HCT116 (cell line): ENCODE data around the gene TEX101. TPM values are rescaled to one million over a fixed set of nuclear protein-coding genes. Genes with fewer than 3 reads are reported as not detected.

Experiments
- ATAC-seq: fragments of 200-7000 bp; cut with Tn5 transposase; 2 replicates; pipeline ENCODE4 v1.9.1; 2020; ENCODE audit warnings: mild to moderate bottlenecking, moderate library complexity
- BruUV-seq: library from RNA; stranded (reverse); fragments of 400-500 nt; replicated peaks from 2 replicates; lab custom pipeline; 2021; lab: Mats Ljungman, UMichigan
- CTCF ChIA-PET: fragments of 300-600 bp; sonication (Branson Sonifier 250); formaldehyde crosslinking; loops from one replicate; lab custom pipeline; 2021; ENCODE audit warnings: antibody characterized with exemption; lab: Charles Lee
- POLR2A ChIA-PET: fragments of 300-600, 350-600 bp; sonication (Branson Sonifier 250); formaldehyde crosslinking; loops from one replicate; lab custom pipeline; 2021; ENCODE audit warnings: antibody characterized with exemption; lab: Charles Lee
- RAD21 ChIA-PET, 2 experiments: fragments of 300-600 bp; sonication (Branson Sonifier 250); formaldehyde crosslinking; loops; one replicate each; lab custom pipeline; 2023; ENCODE audit warnings: low total read pairs in 2 of 2; ENCODE audit not compliant: uncharacterized antibody in 2 of 2, unreplicated experiment in 2 of 2, low non-redundant PET in 1 of 2; lab: Charles Lee
- DNase-seq: peaks from one replicate; pipeline ENCODE4 v3.0.0-alpha.2; 2010; ENCODE audit warnings: low read depth, low spot score
- H2AFZ ChIP-seq: fragments of 200-600 bp; shearing (Covaris generic), sonication (generic); 2 replicates; pipeline ENCODE4 v1.6.1; 2017; ENCODE audit warnings: low read depth, mixed run types, mixed read lengths, antibody characterized with exemption, low read length; ENCODE audit not compliant: poor library complexity, severe bottlenecking
- H3K27ac ChIP-seq: 2 replicates; pipeline ENCODE4 v1.5.1; 2012; ENCODE audit warnings: low read depth, low read length
- H3K27me3 ChIP-seq: fragments of 200-600 bp; sonication (generic); 2 replicates; pipeline ENCODE4 v1.6.1; 2016; ENCODE audit warnings: mixed run types, low read length, mixed read lengths; ENCODE audit not compliant: insufficient read depth
- H3K36me3 ChIP-seq, 2 experiments: fragments of 200-500 bp in 1 of 2; fragments of 200-600 bp in 1 of 2; sonication (Bioruptor generic) in 1 of 2; sonication (generic) in 1 of 2; 2 replicates each; pipeline versions ENCODE4 v1.5.1 to v1.6.1; 2014 to 2016; ENCODE audit warnings: low read length in 2 of 2, inconsistent platforms in 1 of 2, mixed read lengths in 1 of 2, mixed run types in 1 of 2; ENCODE audit not compliant: insufficient read depth in 2 of 2, control insufficient read depth in 1 of 2
- H3K4me1 ChIP-seq, 2 experiments: fragments of 200-600 bp in 1 of 2; sonication (generic) in 1 of 2; 2 replicates each; pipeline versions ENCODE4 v1.5.1 to v1.6.1; 2012 to 2017; ENCODE audit warnings: low read length in 2 of 2, inconsistent platforms in 1 of 2, mild to moderate bottlenecking in 1 of 2, mixed read lengths in 1 of 2, mixed run types in 1 of 2, moderate library complexity in 1 of 2; ENCODE audit not compliant: insufficient read depth in 2 of 2, control insufficient read depth in 1 of 2
- H3K4me2 ChIP-seq: fragments of 200-600 bp; sonication (generic); 2 replicates; pipeline ENCODE4 v1.6.1; 2017; ENCODE audit warnings: mixed run types, low read length, mixed read lengths
- H3K4me3 ChIP-seq, 2 experiments: fragments of 200-600 bp in 1 of 2; sonication (generic) in 1 of 2; replicated peaks in 1 of 2; 2 replicates each; pipeline ENCODE4 v1.5.1; 2011 to 2016; ENCODE audit warnings: low read length in 2 of 2, control low read depth in 1 of 2, low read depth in 1 of 2, mild to moderate bottlenecking in 1 of 2, mixed read lengths in 1 of 2, mixed run types in 1 of 2
- H3K79me2 ChIP-seq: fragments of 200-600 bp; sonication (generic); 2 replicates; pipeline ENCODE4 v1.6.1; 2017; ENCODE audit warnings: mild to moderate bottlenecking, mixed run types, low read length, moderate library complexity, mixed read lengths; ENCODE audit not compliant: insufficient read depth
- H3K9ac ChIP-seq: fragments of 200-600 bp; sonication (generic); 2 replicates; pipeline ENCODE4 v1.6.1; 2016; ENCODE audit warnings: low read length, mixed read lengths
- H3K9me2 ChIP-seq: fragments of 200-600 bp; sonication (generic), shearing (Covaris generic); 2 replicates; pipeline ENCODE4 v1.6.1; 2017; ENCODE audit warnings: mixed run types, mild to moderate bottlenecking, moderate library complexity; ENCODE audit not compliant: insufficient read depth
- H3K9me3 ChIP-seq, 2 experiments: fragments of 200-500 bp in 1 of 2; fragments of 200-600 bp in 1 of 2; sonication (Bioruptor generic) in 1 of 2; sonication (generic) in 1 of 2; 2 replicates each; pipeline ENCODE4 v1.6.1; 2014 to 2017; ENCODE audit warnings: low read length in 2 of 2, mixed read lengths in 2 of 2, inconsistent platforms in 1 of 2, low read depth in 1 of 2, mild to moderate bottlenecking in 1 of 2, mixed run types in 1 of 2, moderate library complexity in 1 of 2; ENCODE audit not compliant: control insufficient read depth in 1 of 2, insufficient read depth in 1 of 2
- H4K20me1 ChIP-seq: fragments of 200-600 bp; sonication (generic), shearing (Covaris generic); 2 replicates; pipeline ENCODE4 v1.6.1; 2017; ENCODE audit warnings: mixed run types, mild to moderate bottlenecking, moderate library complexity; ENCODE audit not compliant: insufficient read depth
- CBX3 ChIP-seq: IDR thresholded peaks from 2 replicates; pipeline ENCODE4 v1.6.1; 2012; ENCODE audit warnings: low read depth
- EGR1 ChIP-seq: IDR thresholded peaks from 2 replicates; pipeline ENCODE4 v1.6.1; 2012; ENCODE audit warnings: low read depth
- EZH2phosphoT487 ChIP-seq: fragments of 200-600 bp; IDR thresholded peaks from 2 replicates; pipeline ENCODE4 v1.6.1; 2018; ENCODE audit warnings: antibody characterized with exemption, borderline replicate concordance
- POLR2AphosphoS5 ChIP-seq: IDR thresholded peaks from 2 replicates; pipeline ENCODE4 v1.6.1; 2011; ENCODE audit warnings: mild to moderate bottlenecking, low read depth, low read length, moderate library complexity
- SP1 ChIP-seq: IDR thresholded peaks from 2 replicates; pipeline ENCODE4 v1.6.1; 2012; ENCODE audit warnings: low read depth
- YY1 ChIP-seq: IDR thresholded peaks from 2 replicates; pipeline ENCODE4 v1.6.1; 2011; ENCODE audit warnings: low read length, low read depth, moderate library complexity, mild to moderate bottlenecking; ENCODE audit not compliant: insufficient replicate concordance; ENCODE audit errors: extremely low read depth
- intact Hi-C: fragments of 100-400 bp; cut with micrococcal nuclease; formaldehyde crosslinking; loops from 2 replicates; pipeline ENCODE4 v1.10.0; 2022
- total RNA-seq: library from RNA; stranded (reverse); gene quantifications from one replicate; pipeline ENCODE4 v1.2.1, GENCODE V29; 2021; ENCODE audit not compliant: unreplicated experiment
- TF ChIP-seq, protein P1 (sequence below), 3 experiments: fragments of 200-600 bp in 1 of 3; sonication (generic) in 1 of 3; IDR thresholded peaks in 2 of 3; conservative IDR thresholded peaks in 1 of 3; 2 replicates each; pipeline ENCODE4 v1.5.1; 2012 to 2017; ENCODE audit warnings: low read depth in 2 of 3, low read length in 2 of 3, antibody characterized with exemption in 1 of 3, borderline replicate concordance in 1 of 3, control low read depth in 1 of 3, mild to moderate bottlenecking in 1 of 3, mixed read lengths in 1 of 3, mixed run types in 1 of 3, moderate library complexity in 1 of 3; ENCODE audit not compliant: insufficient read depth in 1 of 3
- TF ChIP-seq, protein P2 (sequence below): IDR thresholded peaks from 2 replicates; pipeline ENCODE4 v1.6.1; 2012; ENCODE audit warnings: low read depth

TEX101 gene
- total RNA-seq, 1 experiment from 2014 or later = not detected

DNA sequence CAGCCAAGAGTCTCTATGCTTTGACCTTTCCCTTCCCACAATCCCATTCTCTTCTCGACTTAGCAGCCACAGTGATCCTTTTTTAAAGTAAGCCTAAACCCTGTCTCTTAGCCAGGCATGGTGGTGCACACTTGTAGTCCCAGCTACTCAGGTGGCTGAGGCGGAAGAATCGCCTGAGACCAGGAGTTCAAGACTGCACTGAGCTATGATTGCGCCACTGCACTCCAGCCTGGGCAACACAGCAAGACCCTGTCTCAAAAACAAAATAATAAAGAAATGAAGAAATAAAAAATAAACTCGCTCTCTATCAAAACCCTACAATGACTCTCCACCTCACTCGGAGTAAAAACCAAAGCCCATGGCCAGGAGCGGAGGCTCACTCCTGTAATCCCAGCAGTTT, 14.7 kb downstream of the TEX101 start:
- no peaks in the 10 kb centered on the region for H3K9me2 ChIP-seq
- no peaks in the 10 kb centered on the region for H3K36me3 ChIP-seq
- no peak overlapping the region for H3K4me3 ChIP-seq
- H4K20me1 ChIP-seq = no peaks in the 10 kb centered on the region
- no peak for DNase-seq
- TF ChIP-seq EZH2phosphoT487 (no peak), YY1 (no peak), SP1 (no peak), EGR1 (no peak), POLR2AphosphoS5 (no peak), CBX3 (no peak)
- TF ChIP-seq, protein P1, sequence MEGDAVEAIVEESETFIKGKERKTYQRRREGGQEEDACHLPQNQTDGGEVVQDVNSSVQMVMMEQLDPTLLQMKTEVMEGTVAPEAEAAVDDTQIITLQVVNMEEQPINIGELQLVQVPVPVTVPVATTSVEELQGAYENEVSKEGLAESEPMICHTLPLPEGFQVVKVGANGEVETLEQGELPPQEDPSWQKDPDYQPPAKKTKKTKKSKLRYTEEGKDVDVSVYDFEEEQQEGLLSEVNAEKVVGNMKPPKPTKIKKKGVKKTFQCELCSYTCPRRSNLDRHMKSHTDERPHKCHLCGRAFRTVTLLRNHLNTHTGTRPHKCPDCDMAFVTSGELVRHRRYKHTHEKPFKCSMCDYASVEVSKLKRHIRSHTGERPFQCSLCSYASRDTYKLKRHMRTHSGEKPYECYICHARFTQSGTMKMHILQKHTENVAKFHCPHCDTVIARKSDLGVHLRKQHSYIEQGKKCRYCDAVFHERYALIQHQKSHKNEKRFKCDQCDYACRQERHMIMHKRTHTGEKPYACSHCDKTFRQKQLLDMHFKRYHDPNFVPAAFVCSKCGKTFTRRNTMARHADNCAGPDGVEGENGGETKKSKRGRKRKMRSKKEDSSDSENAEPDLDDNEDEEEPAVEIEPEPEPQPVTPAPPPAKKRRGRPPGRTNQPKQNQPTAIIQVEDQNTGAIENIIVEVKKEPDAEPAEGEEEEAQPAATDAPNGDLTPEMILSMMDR (IDR thresholded peaks at IDR 0.05 in 2 of 3, conservative IDR thresholded peaks at IDR 0.05 in 1 of 3; ENCODE audit: borderline replicate concordance in 1 of 3, insufficient read depth in 1 of 3, low read depth in 2 of 3, low read length in 2 of 3) = no peak
- TF ChIP-seq, protein P2, sequence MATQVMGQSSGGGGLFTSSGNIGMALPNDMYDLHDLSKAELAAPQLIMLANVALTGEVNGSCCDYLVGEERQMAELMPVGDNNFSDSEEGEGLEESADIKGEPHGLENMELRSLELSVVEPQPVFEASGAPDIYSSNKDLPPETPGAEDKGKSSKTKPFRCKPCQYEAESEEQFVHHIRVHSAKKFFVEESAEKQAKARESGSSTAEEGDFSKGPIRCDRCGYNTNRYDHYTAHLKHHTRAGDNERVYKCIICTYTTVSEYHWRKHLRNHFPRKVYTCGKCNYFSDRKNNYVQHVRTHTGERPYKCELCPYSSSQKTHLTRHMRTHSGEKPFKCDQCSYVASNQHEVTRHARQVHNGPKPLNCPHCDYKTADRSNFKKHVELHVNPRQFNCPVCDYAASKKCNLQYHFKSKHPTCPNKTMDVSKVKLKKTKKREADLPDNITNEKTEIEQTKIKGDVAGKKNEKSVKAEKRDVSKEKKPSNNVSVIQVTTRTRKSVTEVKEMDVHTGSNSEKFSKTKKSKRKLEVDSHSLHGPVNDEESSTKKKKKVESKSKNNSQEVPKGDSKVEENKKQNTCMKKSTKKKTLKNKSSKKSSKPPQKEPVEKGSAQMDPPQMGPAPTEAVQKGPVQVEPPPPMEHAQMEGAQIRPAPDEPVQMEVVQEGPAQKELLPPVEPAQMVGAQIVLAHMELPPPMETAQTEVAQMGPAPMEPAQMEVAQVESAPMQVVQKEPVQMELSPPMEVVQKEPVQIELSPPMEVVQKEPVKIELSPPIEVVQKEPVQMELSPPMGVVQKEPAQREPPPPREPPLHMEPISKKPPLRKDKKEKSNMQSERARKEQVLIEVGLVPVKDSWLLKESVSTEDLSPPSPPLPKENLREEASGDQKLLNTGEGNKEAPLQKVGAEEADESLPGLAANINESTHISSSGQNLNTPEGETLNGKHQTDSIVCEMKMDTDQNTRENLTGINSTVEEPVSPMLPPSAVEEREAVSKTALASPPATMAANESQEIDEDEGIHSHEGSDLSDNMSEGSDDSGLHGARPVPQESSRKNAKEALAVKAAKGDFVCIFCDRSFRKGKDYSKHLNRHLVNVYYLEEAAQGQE = no peak
- ChIA-PET RAD21 (no interaction called here), CTCF (interaction anchor here (1.1 to 1.8 kb wide), 3 partner anchors 9 to 90 kb away, joined by 3 to 5 read pairs (median 3); no protein-coding TSS in a partner anchor), POLR2A (no interaction called here)
- no peak for ATAC-seq
- no peaks in the 10 kb centered on the region for H3K27me3 ChIP-seq
- no peak overlapping the region for H3K4me2 ChIP-seq
- BruUV-seq = no TSS peak
- H3K4me1 ChIP-seq = peaks cover 7 to 25% of the 10 kb centered on the region in 2 experiments
- H3K9me3 ChIP-seq = no peaks in the 10 kb centered on the region
- intact Hi-C loops = no loop called here
- no peak overlapping the region for H3K9ac ChIP-seq
- H3K79me2 ChIP-seq = no peaks in the 10 kb centered on the region
- H3K27ac ChIP-seq = no peak overlapping the region
- no peak overlapping the region for H2AFZ ChIP-seq
